Keratinocyte (primary cell): ENCODE data around the gene ST8SIA4. TPM values are rescaled to one million over a fixed set of nuclear protein-coding genes. Genes with fewer than 3 reads are reported as not detected.
A peak's percentile ranks its signal among the peaks of the same experiment; 100 is the strongest.

Experiments used
- DNase-seq: peaks from one replicate; pipeline ENCODE4 v3.0.0-alpha.2; 2011; ENCODE audit warnings: low read depth, missing footprints, low spot score
- FAIRE-seq: peaks from 2 replicates; lab custom pipeline; 2011; peaks lifted over from hg19 to GRCh38; lab: Jason Lieb, UNC
- H2AFZ ChIP-seq: 2 replicates; pipeline ENCODE4 v1.6.0; 2012; ENCODE audit warnings: low read length, control low read depth, inconsistent platforms; ENCODE audit not compliant: control insufficient read depth
- H3K27ac ChIP-seq: 2 replicates; pipeline ENCODE4 v1.5.1; 2011; ENCODE audit warnings: low read length; ENCODE audit not compliant: control insufficient read depth, insufficient read depth
- H3K27me3 ChIP-seq: 3 replicates; pipeline ENCODE4 v1.6.0; 2011; ENCODE audit warnings: low read length; ENCODE audit not compliant: control insufficient read depth, insufficient read depth; ENCODE audit errors: extremely low read depth
- H3K36me3 ChIP-seq, 2 experiments: 2 replicates in 1 of 2; 3 replicates in 1 of 2; pipeline ENCODE4 v1.5.1; 2011; ENCODE audit warnings: low read length in 2 of 2, mild to moderate bottlenecking in 1 of 2; ENCODE audit not compliant: control insufficient read depth in 2 of 2, insufficient read depth in 2 of 2; ENCODE audit errors: extremely low read depth in 1 of 2
- H3K4me1 ChIP-seq: 3 replicates; pipeline ENCODE4 v1.5.1; 2011; ENCODE audit warnings: low read length; ENCODE audit not compliant: control insufficient read depth, insufficient read depth; ENCODE audit errors: extremely low read depth
- H3K4me2 ChIP-seq: 3 replicates; pipeline ENCODE4 v1.6.0; 2011; ENCODE audit warnings: low read depth, low read length; ENCODE audit not compliant: control insufficient read depth, insufficient read depth; ENCODE audit errors: extremely low read depth
- H3K4me3 ChIP-seq, 3 experiments: fragments of 200-600 bp in 1 of 3; sonication (generic) in 1 of 3; 2 replicates in 2 of 3; 3 replicates in 1 of 3; pipeline ENCODE4 v1.5.1; 2011 to 2016; ENCODE audit warnings: low read length in 3 of 3, mild to moderate bottlenecking in 3 of 3, control low read depth in 2 of 3, inconsistent platforms in 1 of 3, low read depth in 1 of 3, mixed read lengths in 1 of 3, mixed run types in 1 of 3, moderate library complexity in 1 of 3; ENCODE audit not compliant: control insufficient read depth in 2 of 3, insufficient read depth in 2 of 3; ENCODE audit errors: extremely low read depth in 1 of 3
- H3K79me2 ChIP-seq: 2 replicates; pipeline ENCODE4 v1.6.0; 2012; ENCODE audit warnings: low read length; ENCODE audit not compliant: control insufficient read depth, insufficient read depth
- H3K9ac ChIP-seq: 3 replicates; pipeline ENCODE4 v1.6.0; 2011; ENCODE audit warnings: low read length; ENCODE audit not compliant: control insufficient read depth, insufficient read depth; ENCODE audit errors: extremely low read depth
- H3K9me1 ChIP-seq: 3 replicates; pipeline ENCODE4 v1.6.0; 2011; ENCODE audit warnings: low read length; ENCODE audit not compliant: control insufficient read depth, insufficient read depth; ENCODE audit errors: extremely low read depth
- H3K9me3 ChIP-seq: 2 replicates; pipeline ENCODE4 v1.5.1; 2012; ENCODE audit warnings: low read depth, low read length; ENCODE audit not compliant: control insufficient read depth
- H4K20me1 ChIP-seq: 3 replicates; pipeline ENCODE4 v1.6.0; 2011; ENCODE audit warnings: low read length; ENCODE audit not compliant: control insufficient read depth, insufficient read depth; ENCODE audit errors: extremely low read depth
- CTCF ChIP-seq, 3 experiments: IDR thresholded peaks in 1 of 3; conservative IDR thresholded peaks in 1 of 3; optimal IDR thresholded peaks in 1 of 3; 2 replicates in 2 of 3; 3 replicates in 1 of 3; pipeline versions ENCODE3 to v1.5.1; 2011; ENCODE audit warnings: low read length in 3 of 3, mild to moderate bottlenecking in 3 of 3, moderate library complexity in 2 of 3, control low read depth in 1 of 3, inconsistent platforms in 1 of 3; ENCODE audit not compliant: insufficient read depth in 2 of 3; ENCODE audit errors: extremely low read depth in 1 of 3
- EZH2 ChIP-seq: IDR thresholded peaks from one replicate; pipeline ENCODE4 v1.6.1; 2012; ENCODE audit warnings: inconsistent platforms, mild to moderate bottlenecking, low read length, moderate library complexity
- dilution Hi-C: fragments of 300-500 bp; cut with MboI; formaldehyde crosslinking; loops from one replicate; pipeline ENCODE4 v1.7.0; 2020; ENCODE audit warnings: low sequenced_read_pairs; ENCODE audit not compliant: extremely low pct_ligation_motif_present
- polyA plus RNA-seq, 5 experiments: library from polyadenylated mRNA; depleted of rRNA in 3 of 5; stranded (reverse) in 3 of 5; stranded (forward) in 1 of 5; unstranded in 1 of 5; fragments of >200 nt; gene quantifications; 1 replicate in 1 of 5; 2 replicates in 3 of 5; 3 replicates in 1 of 5; pipeline versions ENCODE4 v1.2.1 to v1.2.3, GENCODE V29; 2011 to 2012; ENCODE audit warnings: missing spikeins in 2 of 5, low read depth in 1 of 5, low replicate concordance in 1 of 5

The ST8SIA4 gene
- polyA plus RNA-seq, 1 donor (not counting 4 experiments of a cell fraction or from before 2014, with no cell fraction given): 0.43 TPM

- H3K27ac ChIP-seq: no peak overlapping the region
- dilution Hi-C loops: no loop called here
Observed at GRCh38 chr5:100762108-100762507, 141.0 kb downstream of the ST8SIA4 start.

GRCh38 chr5:100761192-100761591 is 141.9 kb downstream of the ST8SIA4 start:
- Histone ChIP-seq H3K4me2 (no peak overlapping the region), H3K4me1 (no peaks in the 10 kb centered on the region), H3K36me3 (no peaks in the 10 kb centered on the region), H2AFZ (no peak overlapping the region), H3K9ac (no peak overlapping the region), H3K4me3 (no peak overlapping the region), H3K9me3 (no peaks in the 10 kb centered on the region), H3K79me2 (no peaks in the 10 kb centered on the region), H4K20me1 (no peaks in the 10 kb centered on the region), H3K9me1 (peaks cover 2% of the 10 kb centered on the region), H3K27me3 (no peaks in the 10 kb centered on the region), H3K27ac (no peak overlapping the region)
- DNase-seq (no peak), FAIRE-seq (no peak)
- dilution Hi-C loops: no loop called here
- no peak for TF ChIP-seq EZH2
- no peak for TF ChIP-seq CTCF (optimal IDR thresholded peaks at IDR 0.05 in 1 of 3, IDR thresholded peaks at IDR 0.05 in 1 of 3, conservative IDR thresholded peaks at IDR 0.05 in 1 of 3; ENCODE audit: extremely low read depth in 1 of 3, insufficient read depth in 2 of 3, low read length in 3 of 3)

More at GRCh38 chr5:100762108-100762507, 141.0 kb downstream of the ST8SIA4 start:
- H3K9ac ChIP-seq: no peak overlapping the region
- no peak overlapping the region for H3K4me2 ChIP-seq
- H4K20me1 ChIP-seq: no peaks in the 10 kb centered on the region
- peaks cover 2% of the 10 kb centered on the region for H3K9me1 ChIP-seq
- no peaks in the 10 kb centered on the region for H3K9me3 ChIP-seq
- no peak for FAIRE-seq
- no peak overlapping the region for H3K4me3 ChIP-seq
- H3K79me2 ChIP-seq: no peaks in the 10 kb centered on the region
- peak overlapping the region; percentile 3 for H2AFZ ChIP-seq
- no peaks in the 10 kb centered on the region for H3K4me1 ChIP-seq
- TF ChIP-seq EZH2: no peak
- no peak for TF ChIP-seq CTCF (optimal IDR thresholded peaks at IDR 0.05 in 1 of 3, IDR thresholded peaks at IDR 0.05 in 1 of 3, conservative IDR thresholded peaks at IDR 0.05 in 1 of 3; ENCODE audit: extremely low read depth in 1 of 3, insufficient read depth in 2 of 3, low read length in 3 of 3)
- no peaks in the 10 kb centered on the region for H3K27me3 ChIP-seq
- no peaks in the 10 kb centered on the region for H3K36me3 ChIP-seq
- DNase-seq: no peak
